Endodermal cell (in vitro differentiated cells): ENCODE results near the gene PAX8. TPM values are rescaled to one million over a fixed set of nuclear protein-coding genes. Genes with fewer than 3 reads are reported as not detected.

Source experiments
- DNase-seq: peaks from one replicate; pipeline ENCODE4 v3.0.0-alpha.2; 2017
- H3K27ac ChIP-seq: 2 replicates; pipeline ENCODE4 v1.5.1; 2013; ENCODE audit warnings: mild to moderate bottlenecking, low read depth, low read length, moderate library complexity
- H3K27me3 ChIP-seq: 2 replicates; pipeline ENCODE4 v1.6.1; 2013; ENCODE audit warnings: mild to moderate bottlenecking, low read length, moderate library complexity; ENCODE audit not compliant: insufficient read depth, control insufficient read depth, poor library complexity, severe bottlenecking
- H3K36me3 ChIP-seq: 2 replicates; pipeline ENCODE4 v1.7.0; 2013; ENCODE audit warnings: mild to moderate bottlenecking, low read length, moderate library complexity; ENCODE audit not compliant: control insufficient read depth, insufficient read depth
- H3K4me1 ChIP-seq: one replicate; pipeline ENCODE4 v1.7.0; 2013; ENCODE audit warnings: low read length; ENCODE audit not compliant: control insufficient read depth, insufficient read depth
- H3K4me3 ChIP-seq: 2 replicates; pipeline ENCODE4 v1.5.1; 2013; ENCODE audit warnings: mild to moderate bottlenecking, low read length, moderate library complexity
- H3K9ac ChIP-seq: 2 replicates; pipeline ENCODE4 v1.6.1; 2013; ENCODE audit warnings: mild to moderate bottlenecking, low read length, moderate library complexity; ENCODE audit not compliant: poor library complexity, severe bottlenecking; ENCODE audit errors: extremely low read depth
- H3K9me3 ChIP-seq: 2 replicates; pipeline ENCODE4 v1.6.1; 2013; ENCODE audit warnings: mild to moderate bottlenecking, low read length, moderate library complexity; ENCODE audit not compliant: control insufficient read depth
- H3K27ac Mint-ChIP-seq: 2 replicates; pipeline ENCODE4 v1.8.0; 2020; ENCODE audit warnings: mixed read lengths
- H3K27me3 Mint-ChIP-seq: 2 replicates; pipeline ENCODE4 v1.8.0; 2021; ENCODE audit warnings: mild to moderate bottlenecking, mixed read lengths; ENCODE audit not compliant: insufficient read depth
- H3K36me3 Mint-ChIP-seq: 2 replicates; pipeline ENCODE4 v1.8.0; 2020; ENCODE audit warnings: low read depth, mixed read lengths
- H3K4me1 Mint-ChIP-seq: 2 replicates; pipeline ENCODE4 v1.8.0; 2020; ENCODE audit warnings: mixed read lengths
- H3K4me3 Mint-ChIP-seq: 2 replicates; pipeline ENCODE4 v1.8.0; 2020; ENCODE audit warnings: mild to moderate bottlenecking, moderate library complexity, mixed read lengths
- H3K9me3 Mint-ChIP-seq: 2 replicates; pipeline ENCODE4 v1.8.0; 2020; ENCODE audit warnings: mild to moderate bottlenecking, mixed read lengths
- WGBS, 2 experiments: methylation state at CpG; one replicate each; pipeline versions ENCODE4 v1.1.5 to v1.1.7; 2013; ENCODE audit warnings: missing lambda C conversion rate in 2 of 2, mixed read lengths in 1 of 2; ENCODE audit not compliant: insufficient coverage in 1 of 2, insufficient read length in 1 of 2; 5-methylcytosine and 5-hydroxymethylcytosine counted together
- total RNA-seq, 2 donors: library from RNA; stranded (reverse); fragmentation: NEBNext Ultra II Directional in 1 of 2; extraction: Animal tissue kit (Norgen Biotek cat#: 25700) in 1 of 2; gene quantifications; 2 replicates in 1 of 2; 3 replicates in 1 of 2; pipeline ENCODE4 v1.2.1, GENCODE V29; 2021
- TF ChIP-seq, protein P1 (sequence below): fragments of 200-600 bp; sonication (generic); conservative IDR thresholded peaks from 2 replicates; pipeline ENCODE4 v1.5.0; 2021; ENCODE audit warnings: antibody characterized with exemption, mild to moderate bottlenecking

The PAX8 gene
- total RNA-seq, 2 donors from 2014 or later = 0.09 to 0.11 TPM

DNA sequence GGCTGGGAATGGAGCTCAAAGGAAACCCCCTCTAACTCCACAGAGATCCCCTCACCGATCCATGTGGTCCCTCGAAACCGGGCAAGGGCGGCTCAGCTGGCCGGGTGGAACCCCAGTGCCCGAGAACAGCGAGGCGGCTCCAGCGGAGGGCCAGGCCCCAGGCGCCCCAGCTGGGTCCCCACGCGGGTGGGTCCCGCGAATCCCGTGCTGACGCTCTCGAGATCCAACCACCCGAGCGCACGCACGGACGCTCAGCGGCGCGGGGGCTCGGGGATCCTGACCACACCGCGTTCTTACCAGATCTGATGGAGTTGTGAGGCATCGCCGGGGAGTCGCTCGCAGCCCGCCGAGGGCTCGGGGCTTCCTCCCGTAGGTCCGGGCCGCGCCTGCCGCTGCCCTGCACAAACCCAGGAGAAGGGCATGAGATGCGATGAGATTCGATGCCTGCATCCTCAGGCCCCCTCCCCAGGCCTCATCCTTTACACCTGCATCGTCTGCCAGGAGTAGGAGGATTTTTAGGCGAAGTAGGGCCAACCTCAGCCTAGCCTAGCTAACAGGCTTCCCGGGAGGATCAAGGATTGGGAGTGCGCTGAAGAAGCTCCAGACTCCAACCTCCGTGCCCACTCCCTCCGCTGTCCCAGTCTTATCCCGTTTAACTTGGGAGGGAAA lies 514 bp downstream of the PAX8 start:
- Mint-ChIP-seq H3K4me3 (peak overlapping the region; percentile 51), H3K27ac (no peak overlapping the region), H3K27me3 (peaks cover 99% of the 10 kb centered on the region), H3K9me3 (no peaks in the 10 kb centered on the region), H3K4me1 (peaks cover 26% of the 10 kb centered on the region), H3K36me3 (no peaks in the 10 kb centered on the region)
- H3K4me1 ChIP-seq = peaks cover 6% of the 10 kb centered on the region
- peak overlapping the region; percentile 71 for H3K4me3 ChIP-seq
- peak; percentile 74 for DNase-seq
- no peaks in the 10 kb centered on the region for H3K36me3 ChIP-seq
- no peak overlapping the region for H3K27ac ChIP-seq
- peaks cover 98% of the 10 kb centered on the region for H3K27me3 ChIP-seq
- no peak overlapping the region for H3K9ac ChIP-seq
- 6 to 17% methylated on average over 14 to 49 of the region's 49 CpGs for WGBS, 2 experiments
- TF ChIP-seq, protein P1, sequence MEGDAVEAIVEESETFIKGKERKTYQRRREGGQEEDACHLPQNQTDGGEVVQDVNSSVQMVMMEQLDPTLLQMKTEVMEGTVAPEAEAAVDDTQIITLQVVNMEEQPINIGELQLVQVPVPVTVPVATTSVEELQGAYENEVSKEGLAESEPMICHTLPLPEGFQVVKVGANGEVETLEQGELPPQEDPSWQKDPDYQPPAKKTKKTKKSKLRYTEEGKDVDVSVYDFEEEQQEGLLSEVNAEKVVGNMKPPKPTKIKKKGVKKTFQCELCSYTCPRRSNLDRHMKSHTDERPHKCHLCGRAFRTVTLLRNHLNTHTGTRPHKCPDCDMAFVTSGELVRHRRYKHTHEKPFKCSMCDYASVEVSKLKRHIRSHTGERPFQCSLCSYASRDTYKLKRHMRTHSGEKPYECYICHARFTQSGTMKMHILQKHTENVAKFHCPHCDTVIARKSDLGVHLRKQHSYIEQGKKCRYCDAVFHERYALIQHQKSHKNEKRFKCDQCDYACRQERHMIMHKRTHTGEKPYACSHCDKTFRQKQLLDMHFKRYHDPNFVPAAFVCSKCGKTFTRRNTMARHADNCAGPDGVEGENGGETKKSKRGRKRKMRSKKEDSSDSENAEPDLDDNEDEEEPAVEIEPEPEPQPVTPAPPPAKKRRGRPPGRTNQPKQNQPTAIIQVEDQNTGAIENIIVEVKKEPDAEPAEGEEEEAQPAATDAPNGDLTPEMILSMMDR = no peak
- H3K9me3 ChIP-seq = no peaks in the 10 kb centered on the region

DNA sequence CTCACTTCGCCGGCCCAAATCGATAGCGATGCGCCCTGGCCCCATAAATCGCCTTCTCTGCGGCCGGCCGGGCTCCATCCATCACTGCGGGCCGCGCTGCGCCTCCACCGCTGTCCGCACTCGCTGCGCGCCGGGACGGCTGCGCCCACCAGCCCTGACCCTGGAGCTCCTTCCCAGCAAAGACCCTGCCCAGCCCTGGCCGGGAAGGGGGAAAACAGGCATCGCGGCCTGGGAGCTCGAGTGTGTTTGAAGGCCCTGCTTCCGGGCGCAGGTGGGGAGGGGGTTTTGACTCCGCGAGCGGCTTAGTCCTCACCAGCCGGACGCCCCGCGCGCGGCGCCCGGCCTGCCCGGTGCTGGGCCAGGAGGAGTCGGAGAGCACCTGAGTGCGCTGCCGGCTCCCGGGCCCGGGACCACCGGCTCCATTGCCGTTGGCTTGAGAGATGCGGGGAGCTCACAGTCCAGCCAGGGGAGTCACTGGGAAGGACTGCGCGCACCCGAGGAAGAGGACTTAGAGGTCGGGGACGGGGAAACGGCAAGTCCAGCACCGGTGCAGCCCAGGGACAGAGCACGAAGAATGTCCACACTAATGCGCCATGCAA lies 1.1 kb downstream of the PAX8 start:
- no peaks in the 10 kb centered on the region for H3K9me3 Mint-ChIP-seq
- 1 to 2% methylated on average over 21 to 56 of the region's 56 CpGs for WGBS, 2 experiments
- Histone ChIP-seq H3K27me3 (peaks cover 100% of the 10 kb centered on the region), H3K4me3 (peak overlapping the region; percentile 71), H3K36me3 (no peaks in the 10 kb centered on the region), H3K9me3 (no peaks in the 10 kb centered on the region), H3K4me1 (peaks cover 8% of the 10 kb centered on the region), H3K27ac (no peak overlapping the region), H3K9ac (no peak overlapping the region)
- no peaks in the 10 kb centered on the region for H3K36me3 Mint-ChIP-seq
- peaks cover 29% of the 10 kb centered on the region for H3K4me1 Mint-ChIP-seq
- H3K4me3 Mint-ChIP-seq = peak overlapping the region; percentile 51
- peak; percentile 81 for DNase-seq
- peaks cover 100% of the 10 kb centered on the region for H3K27me3 Mint-ChIP-seq
- TF ChIP-seq, protein P1 = no peak
- no peak overlapping the region for H3K27ac Mint-ChIP-seq

DNA sequence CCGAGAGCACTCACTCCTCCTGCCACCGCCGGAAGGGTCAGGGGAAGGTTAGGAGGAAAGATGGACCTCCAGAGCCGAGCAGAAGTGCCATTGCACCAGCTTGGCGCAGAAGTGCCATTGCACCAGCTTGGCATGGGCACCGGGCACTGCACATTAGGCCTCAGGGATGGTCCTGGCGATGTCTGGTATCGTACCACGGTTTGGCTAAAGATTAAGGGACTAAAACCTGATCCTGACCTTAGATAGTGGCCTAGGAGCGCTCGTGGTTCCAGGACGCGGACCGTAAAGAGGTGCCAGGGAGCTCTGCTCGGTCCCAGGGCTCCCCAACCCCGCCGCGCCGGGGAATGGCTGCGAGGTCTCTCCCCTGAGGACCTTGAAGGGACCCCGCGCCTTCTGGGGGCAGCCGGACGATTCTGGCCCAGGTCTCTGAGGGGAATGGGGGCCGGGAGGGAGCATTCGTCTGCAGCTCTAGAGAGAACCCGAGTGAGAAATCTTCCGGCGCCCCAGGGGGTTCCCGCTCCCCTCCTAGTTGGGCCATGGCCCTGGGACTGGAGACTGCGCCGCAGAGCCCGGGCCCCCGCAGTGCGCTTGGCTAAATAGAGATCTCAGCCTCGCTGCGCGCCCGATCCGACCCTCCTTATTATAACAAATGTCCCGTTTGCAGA lies 1.8 kb downstream of the PAX8 start:
- DNase-seq = no peak
- Mint-ChIP-seq H3K36me3 (no peaks in the 10 kb centered on the region), H3K27me3 (peaks cover 100% of the 10 kb centered on the region), H3K27ac (no peak overlapping the region), H3K4me3 (peak overlapping the region; percentile 51), H3K9me3 (no peaks in the 10 kb centered on the region), H3K4me1 (peaks cover 33% of the 10 kb centered on the region)
- H3K27me3 ChIP-seq = peaks cover 100% of the 10 kb centered on the region
- H3K36me3 ChIP-seq = no peaks in the 10 kb centered on the region
- 1 to 2% methylated on average over 14 to 41 of the region's 41 CpGs for WGBS, 2 experiments
- H3K4me3 ChIP-seq = peak overlapping the region; percentile 71
- H3K9me3 ChIP-seq = no peaks in the 10 kb centered on the region
- H3K9ac ChIP-seq = no peak overlapping the region
- peaks cover 10% of the 10 kb centered on the region for H3K4me1 ChIP-seq
- no peak overlapping the region for H3K27ac ChIP-seq
- TF ChIP-seq, protein P1 = no peak
